GM19455 (cell line): ENCODE data around the gene HDAC3.
"Not testable (repeated sequence)": the region's sequence is repeated elsewhere in the genome, so short reads cannot be mapped to it uniquely, and the experiment has no call there.

ENCODE experiments used
- ATAC-seq: cut with Tn5 transposase; IDR thresholded peaks from one replicate; pipeline ENCODE4 v1.9.1; 2021; ENCODE audit not compliant: unreplicated experiment

Gene HDAC3

GRCh38 chr5:141636106-141636412 is 590 bp downstream of the HDAC3 start:
- no peak for ATAC-seq

- no peak for ATAC-seq
These were observed 1.0 kb downstream of the HDAC3 start for GRCh38 chr5:141635646-141636045.

- no peak for ATAC-seq
These were observed 1.9 kb downstream of the HDAC3 start for GRCh38 chr5:141634720-141635119.

GRCh38 chr5:141633871-141634561 is 2.6 kb downstream of the HDAC3 start:
- peak; percentile 54 for ATAC-seq

- ATAC-seq = no peak
These were observed 4.0 kb downstream of the HDAC3 start for GRCh38 chr5:141632650-141633049.

GRCh38 chr5:141630570-141631140 is 6.0 kb downstream of the HDAC3 start:
- no peak for ATAC-seq

- no peak for ATAC-seq
These were observed 8.4 kb downstream of the HDAC3 start for GRCh38 chr5:141628175-141628788.

- ATAC-seq = no peak
These were observed 13.0 kb downstream of the HDAC3 start for GRCh38 chr5:141623611-141624010.

GRCh38 chr5:141623186-141623585 is 13.5 kb downstream of the HDAC3 start:
- ATAC-seq = peak; percentile 40

- peak; percentile 80 for ATAC-seq
These were observed 17.7 kb downstream of the HDAC3 start, which contains the start of gene DIAPH1 for GRCh38 chr5:141618804-141619554. TSS of gene DIAPH1 (minus strand) at chr5:141619000. CDS start at chr5:141618914, 86 bp downstream.

- peak; percentile 37 for ATAC-seq
These were observed 18.4 kb downstream of the HDAC3 start for GRCh38 chr5:141618030-141618803.

GRCh38 chr5:141617682-141618029 is 19.0 kb downstream of the HDAC3 start:
- no peak for ATAC-seq

GRCh38 chr5:141617128-141617527 is 19.5 kb downstream of the HDAC3 start:
- no peak for ATAC-seq

GRCh38 chr5:141615991-141616720 is 20.5 kb downstream of the HDAC3 start:
- no peak for ATAC-seq

- ATAC-seq = no peak
These were observed 23.3 kb downstream of the HDAC3 start for GRCh38 chr5:141613344-141613743.

GRCh38 chr5:141611289-141611688 is 25.4 kb downstream of the HDAC3 start:
- no peak for ATAC-seq

- not testable (repeated sequence) for ATAC-seq
These were observed 26.7 kb downstream of the HDAC3 start for GRCh38 chr5:141609921-141610320.

GRCh38 chr5:141609044-141609443 is 27.6 kb downstream of the HDAC3 start:
- ATAC-seq = no peak

- no peak for ATAC-seq
These were observed 28.1 kb downstream of the HDAC3 start for GRCh38 chr5:141608557-141608956.

GRCh38 chr5:141608046-141608445 is 28.6 kb downstream of the HDAC3 start:
- no peak for ATAC-seq
